Thyroid gland (tissue), 4 donors: ENCODE data around the gene FXYD6. TPM values are rescaled to one million over a fixed set of nuclear protein-coding genes. Genes with fewer than 3 reads are reported as not detected.

Experiments
- DNase-seq, 2 donors: peaks; one replicate each; pipeline ENCODE4 v3.0.0-alpha.2; 2019
- H3K27ac ChIP-seq, 3 donors: fragments of 200-600 bp; sonication (generic); 1 replicate in 2 of 3; 2 replicates in 1 of 3; pipeline ENCODE4 v1.5.1; 2016 to 2019; ENCODE audit warnings: mild to moderate bottlenecking in 1 of 3, moderate library complexity in 1 of 3
- H3K27me3 ChIP-seq: fragments of 200-600 bp; sonication (generic); one replicate; pipeline ENCODE4 v1.5.1; 2019
- H3K36me3 ChIP-seq, 2 donors: fragments of 200-600 bp; sonication (generic); one replicate each; pipeline ENCODE4 v1.5.1; 2016 to 2019
- H3K4me1 ChIP-seq, 2 donors: fragments of 200-600 bp; sonication (generic); one replicate each; pipeline ENCODE4 v1.5.1; 2017 to 2019
- H3K4me3 ChIP-seq, 3 donors: fragments of 200-600 bp; sonication (generic); replicated peaks in 1 of 3; 1 replicate in 2 of 3; 2 replicates in 1 of 3; pipeline ENCODE4 v1.5.1; 2016; ENCODE audit warnings: mild to moderate bottlenecking in 1 of 3
- H3K9me3 ChIP-seq: fragments of 200-600 bp; sonication (generic); one replicate; pipeline ENCODE4 v1.5.1; 2017
- CTCF ChIP-seq, 6 experiments: fragments of 200-600 bp in 3 of 6; fragments of 450-650 bp in 3 of 6; sonication (generic) in 3 of 6; IDR thresholded peaks; one replicate each; pipeline ENCODE4 v1.5.1; 2016 to 2019; ENCODE audit warnings: antibody characterized with exemption in 6 of 6, mild to moderate bottlenecking in 2 of 6, inconsistent platforms in 1 of 6, moderate library complexity in 1 of 6
- POLR2A ChIP-seq, 2 donors: fragments of 450-650 bp; IDR thresholded peaks; one replicate each; pipeline ENCODE4 v1.6.1; 2017; ENCODE audit warnings: antibody characterized with exemption in 2 of 2, mild to moderate bottlenecking in 2 of 2, moderate library complexity in 1 of 2
- whole genome bisulfite sequencing, 2 donors: methylation state at CpG; one replicate each; pipeline ENCODE4 v1.1.5; 2017; 5-methylcytosine and 5-hydroxymethylcytosine counted together
- intact Hi-C: fragments of 100-400 bp; cut with DNase I; formaldehyde crosslinking; loops from one replicate; pipeline ENCODE4 v1.15.1; 2023
- total RNA-seq, 4 donors: library from RNA; depleted of rRNA; stranded (reverse); fragments of >200 nt; gene quantifications; one replicate each; pipeline ENCODE4 v1.2.3, GENCODE V29; 2016

Gene FXYD6
- total RNA-seq, 4 donors from 2014 or later = 34.2 to 143 (median 88.6) TPM

GRCh38 chr11:117826190-117826570, 50.3 kb downstream of the FXYD6 start:
- no peak for TF ChIP-seq POLR2A (IDR thresholded peaks at IDR 0.05)
- TF ChIP-seq CTCF (IDR thresholded peaks at IDR 0.05) = no peak
- intact Hi-C loops = no loop called here
- no peaks in the 10 kb centered on the region for H3K9me3 ChIP-seq
- 59 to 75% methylated on average over 10 of the region's 10 CpGs for WGBS, 2 donors
- no peaks in the 10 kb centered on the region for H3K27me3 ChIP-seq
- peaks cover 0 to 28% of the 10 kb centered on the region in 2 donors for H3K4me1 ChIP-seq
- DNase-seq = no peak
- no peak overlapping the region for H3K4me3 ChIP-seq
- no peaks in the 10 kb centered on the region for H3K36me3 ChIP-seq
- H3K27ac ChIP-seq = no peak overlapping the region

GRCh38 chr11:117825538-117826189, 50.8 kb downstream of the FXYD6 start:
- Histone ChIP-seq H3K27me3 (no peaks in the 10 kb centered on the region), H3K4me1 (peaks cover 0 to 28% of the 10 kb centered on the region in 2 donors), H3K27ac (peak overlapping the region in 1 of 3 donors; percentile 20), H3K4me3 (no peak overlapping the region), H3K36me3 (no peaks in the 10 kb centered on the region), H3K9me3 (no peaks in the 10 kb centered on the region)
- WGBS, 2 donors = 84 to 94% methylated on average over 8 of the region's 8 CpGs
- no peak for DNase-seq
- TF ChIP-seq POLR2A (IDR thresholded peaks at IDR 0.05) (no peak), CTCF (IDR thresholded peaks at IDR 0.05) (no peak)
- intact Hi-C loops = no loop called here

- Histone ChIP-seq H3K27me3 (no peaks in the 10 kb centered on the region), H3K36me3 (no peaks in the 10 kb centered on the region), H3K4me3 (no peak within 1 kb of the TSS), H3K9me3 (no peaks in the 10 kb centered on the region), H3K27ac (peak within 1 kb of the TSS; percentile 44 to 79 (median 57)), H3K4me1 (peaks cover under 1 to 35% of the 10 kb centered on the region in 2 donors)
- DNase-seq = no peak
- intact Hi-C loops = no loop called here
- no peak for TF ChIP-seq POLR2A (IDR thresholded peaks at IDR 0.05)
- no peak for TF ChIP-seq CTCF (IDR thresholded peaks at IDR 0.05)
- 61 to 76% methylated on average over 22 of the region's 22 CpGs for WGBS, 2 donors
Measured at GRCh38 chr11:117824571-117825537, 51.6 kb downstream of the FXYD6 start, which contains the start of gene FXYD2. Gene FXYD2, minus strand, starts transcription at chr11:117824744. Its CDS starts 66 bp downstream, at chr11:117824678.

DNA sequence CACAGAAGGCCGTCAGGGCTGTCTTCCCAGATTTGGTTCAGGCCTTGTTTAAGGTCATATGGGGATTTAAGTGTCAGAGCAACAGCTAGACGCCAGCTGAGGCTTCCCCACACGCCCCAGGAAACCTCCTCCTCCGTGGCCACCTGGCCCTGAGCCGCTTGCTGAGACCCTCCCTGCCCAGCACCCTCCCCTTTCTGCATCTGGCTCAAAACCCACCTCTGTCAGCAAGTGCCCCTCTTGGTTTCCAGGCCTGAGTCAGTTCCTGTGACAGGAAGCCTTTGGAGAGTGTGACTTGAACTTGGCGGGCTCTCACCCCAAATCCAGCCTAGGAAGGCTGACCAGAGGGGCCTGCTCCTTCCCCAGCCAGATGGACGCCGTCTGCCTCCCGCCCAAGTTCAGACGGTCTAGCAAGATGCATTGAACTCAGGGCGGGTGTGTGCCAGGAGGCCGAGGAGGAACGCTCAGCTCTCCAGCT, 52.5 kb downstream of the FXYD6 start:
- Histone ChIP-seq H3K36me3 (no peaks in the 10 kb centered on the region), H3K27ac (peak overlapping the region; percentile 44 to 79 (median 57)), H3K4me1 (peaks cover 7 to 38% of the 10 kb centered on the region in 2 donors), H3K27me3 (no peaks in the 10 kb centered on the region), H3K9me3 (no peaks in the 10 kb centered on the region), H3K4me3 (no peak overlapping the region)
- intact Hi-C loops = no loop called here
- peak; percentile 30 to 34 for DNase-seq
- TF ChIP-seq CTCF (IDR thresholded peaks at IDR 0.05) = no peak
- TF ChIP-seq POLR2A (IDR thresholded peaks at IDR 0.05) = no peak
- 64 to 78% methylated on average over 12 to 13 of the region's 13 CpGs for WGBS, 2 donors
